KMS-11 (cell line): ENCODE measurements around the gene CUEDC1.

Experiments used
- H2AFZ ChIP-seq: fragments of 200-600 bp; sonication (generic); 2 replicates; pipeline ENCODE4 v1.6.1; 2016; ENCODE audit warnings: antibody characterized with exemption, mixed run types, low read depth
- H3K27ac ChIP-seq: fragments of 200-600 bp; sonication (generic); 2 replicates; pipeline ENCODE4 v1.6.1; 2016; ENCODE audit warnings: mild to moderate bottlenecking, mixed run types
- H3K27me3 ChIP-seq: fragments of 200-600 bp; sonication (generic); 2 replicates; pipeline ENCODE4 v1.6.1; 2017; ENCODE audit warnings: mild to moderate bottlenecking, low read depth, mixed run types, moderate library complexity; ENCODE audit not compliant: insufficient read depth
- H3K36me3 ChIP-seq: fragments of 200-600 bp; sonication (generic); 2 replicates; pipeline ENCODE4 v1.6.1; 2017; ENCODE audit warnings: mild to moderate bottlenecking, mixed run types; ENCODE audit not compliant: insufficient read depth
- H3K4me1 ChIP-seq: fragments of 200-600 bp; sonication (generic); 2 replicates; pipeline ENCODE4 v1.6.1; 2016; ENCODE audit warnings: mild to moderate bottlenecking, low read depth, mixed run types; ENCODE audit not compliant: poor library complexity, severe bottlenecking
- H3K4me2 ChIP-seq: fragments of 200-600 bp; sonication (generic); 2 replicates; pipeline ENCODE4 v1.7.0; 2016; ENCODE audit warnings: mild to moderate bottlenecking, mixed run types
- H3K4me3 ChIP-seq: fragments of 200-600 bp; sonication (generic); IDR thresholded peaks from 2 replicates; pipeline ENCODE4 v1.6.1; 2017; ENCODE audit warnings: low read depth, low read length, mixed read lengths; ENCODE audit not compliant: insufficient read depth
- H3K79me2 ChIP-seq: fragments of 200-600 bp; sonication (generic); 2 replicates; pipeline ENCODE4 v1.6.1; 2016; ENCODE audit warnings: low read depth, mixed run types; ENCODE audit not compliant: insufficient read depth
- H3K9ac ChIP-seq: fragments of 200-600 bp; sonication (generic); 2 replicates; pipeline ENCODE4 v1.6.1; 2016; ENCODE audit warnings: mild to moderate bottlenecking, mixed run types
- H4K20me1 ChIP-seq: fragments of 200-600 bp; sonication (generic); 2 replicates; pipeline ENCODE4 v1.6.1; 2016; ENCODE audit warnings: mild to moderate bottlenecking, mixed run types; ENCODE audit not compliant: insufficient read depth
- CTCF ChIP-seq: fragments of 200-600 bp; sonication (generic); conservative IDR thresholded peaks from 2 replicates; pipeline ENCODE4 v1.6.1; 2017; ENCODE audit warnings: low read depth, mild to moderate bottlenecking, antibody characterized with exemption, low read length, moderate library complexity, mixed read lengths

The CUEDC1 gene

GRCh38 chr17:57899822-57900221 is 55.4 kb downstream of the CUEDC1 start:
- Histone ChIP-seq H3K36me3 (no peaks in the 10 kb centered on the region), H3K4me3 (no peak overlapping the region), H3K4me2 (peak overlapping the region; percentile 21; the same call in 1 of the 2 replicates), H3K27me3 (no peaks in the 10 kb centered on the region), H3K9ac (peak overlapping the region; percentile 9; the same call in 1 of the 2 replicates), H2AFZ (peak overlapping the region; percentile 85), H3K4me1 (peaks cover 58% of the 10 kb centered on the region), H4K20me1 (no peaks in the 10 kb centered on the region), H3K79me2 (no peaks in the 10 kb centered on the region), H3K27ac (0 out of 2 replicates have a peak overlapping the region, but pooled peaks have one; percentile 4)
- TF ChIP-seq CTCF, result no peak

- Histone ChIP-seq H3K4me1 (peaks cover 54% of the 10 kb centered on the region), H4K20me1 (no peaks in the 10 kb centered on the region), H3K4me2 (peak overlapping the region; percentile 21; the same call in 1 of the 2 replicates), H3K27me3 (no peaks in the 10 kb centered on the region), H2AFZ (peak overlapping the region; percentile 85), H3K4me3 (no peak overlapping the region), H3K9ac (no peak overlapping the region), H3K27ac (no peak overlapping the region), H3K79me2 (no peaks in the 10 kb centered on the region), H3K36me3 (no peaks in the 10 kb centered on the region)
- no peak for TF ChIP-seq CTCF
These were observed 55.8 kb downstream of the CUEDC1 start for GRCh38 chr17:57899391-57899790.

- no peak for TF ChIP-seq CTCF
- no peak overlapping the region for H3K4me2 ChIP-seq
- H3K27ac ChIP-seq, result no peak overlapping the region
- no peaks in the 10 kb centered on the region for H3K79me2 ChIP-seq
- H3K36me3 ChIP-seq, result no peaks in the 10 kb centered on the region
- H3K27me3 ChIP-seq, result no peaks in the 10 kb centered on the region
- H3K9ac ChIP-seq, result no peak overlapping the region
- no peak overlapping the region; the same call in 1 of the 2 replicates for H2AFZ ChIP-seq
- H3K4me3 ChIP-seq, result no peak overlapping the region
- H3K4me1 ChIP-seq, result peaks cover 47% of the 10 kb centered on the region
- no peaks in the 10 kb centered on the region for H4K20me1 ChIP-seq
These were observed 56.5 kb downstream of the CUEDC1 start for GRCh38 chr17:57898487-57899311.

- no peak for TF ChIP-seq CTCF
- H3K79me2 ChIP-seq, result no peaks in the 10 kb centered on the region
- no peak overlapping the region for H3K27ac ChIP-seq
- no peaks in the 10 kb centered on the region for H4K20me1 ChIP-seq
- H3K4me1 ChIP-seq, result peaks cover 28% of the 10 kb centered on the region
- no peaks in the 10 kb centered on the region for H3K36me3 ChIP-seq
- no peak overlapping the region for H3K4me2 ChIP-seq
- H3K9ac ChIP-seq, result no peak overlapping the region
- H2AFZ ChIP-seq, result no peak overlapping the region
- H3K27me3 ChIP-seq, result no peaks in the 10 kb centered on the region
- no peak overlapping the region for H3K4me3 ChIP-seq
These were observed 59.7 kb downstream of the CUEDC1 start for GRCh38 chr17:57895382-57896060.
